DMS79 (cell line): Measurements from ENCODE around the gene EYS.

Experiments
- DNase-seq: peaks from one replicate; lab custom pipeline; 2025; lab: John Stamatoyannopoulos, UW

Gene EYS

DNA sequence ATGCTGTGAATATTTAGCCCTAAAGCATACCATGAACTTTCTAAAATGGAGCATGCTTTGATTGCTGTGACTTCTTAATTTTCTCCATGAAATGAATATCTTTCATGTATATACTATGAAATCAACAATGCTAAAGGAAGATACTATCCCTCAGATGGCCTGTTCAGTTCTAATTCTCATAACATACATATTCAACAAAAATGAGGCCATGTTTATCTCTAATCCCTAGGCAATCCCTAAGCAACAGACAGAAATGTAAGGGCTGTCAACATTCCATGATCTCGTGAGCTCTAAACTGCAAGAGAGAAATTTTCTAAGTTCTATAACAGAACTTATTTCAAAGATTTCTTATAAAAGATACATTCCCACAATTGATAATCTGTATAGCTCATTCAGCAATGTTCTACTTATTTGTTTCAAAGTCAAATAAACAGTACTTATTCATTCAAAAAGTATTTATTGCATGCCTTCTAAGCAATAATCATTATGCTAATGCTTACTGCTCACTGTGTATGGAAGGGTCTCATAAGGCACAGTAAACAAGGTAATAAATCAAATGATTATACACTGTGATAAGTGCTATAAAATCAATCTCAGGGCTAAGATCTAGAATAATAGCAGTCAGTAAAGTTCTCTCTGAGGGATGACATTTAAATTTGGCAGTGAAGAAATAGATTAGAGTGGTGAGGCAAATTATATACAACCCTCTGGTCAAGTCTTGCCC lies 1578.6 kb downstream of the EYS start:
- DNase-seq = no peak

DNA sequence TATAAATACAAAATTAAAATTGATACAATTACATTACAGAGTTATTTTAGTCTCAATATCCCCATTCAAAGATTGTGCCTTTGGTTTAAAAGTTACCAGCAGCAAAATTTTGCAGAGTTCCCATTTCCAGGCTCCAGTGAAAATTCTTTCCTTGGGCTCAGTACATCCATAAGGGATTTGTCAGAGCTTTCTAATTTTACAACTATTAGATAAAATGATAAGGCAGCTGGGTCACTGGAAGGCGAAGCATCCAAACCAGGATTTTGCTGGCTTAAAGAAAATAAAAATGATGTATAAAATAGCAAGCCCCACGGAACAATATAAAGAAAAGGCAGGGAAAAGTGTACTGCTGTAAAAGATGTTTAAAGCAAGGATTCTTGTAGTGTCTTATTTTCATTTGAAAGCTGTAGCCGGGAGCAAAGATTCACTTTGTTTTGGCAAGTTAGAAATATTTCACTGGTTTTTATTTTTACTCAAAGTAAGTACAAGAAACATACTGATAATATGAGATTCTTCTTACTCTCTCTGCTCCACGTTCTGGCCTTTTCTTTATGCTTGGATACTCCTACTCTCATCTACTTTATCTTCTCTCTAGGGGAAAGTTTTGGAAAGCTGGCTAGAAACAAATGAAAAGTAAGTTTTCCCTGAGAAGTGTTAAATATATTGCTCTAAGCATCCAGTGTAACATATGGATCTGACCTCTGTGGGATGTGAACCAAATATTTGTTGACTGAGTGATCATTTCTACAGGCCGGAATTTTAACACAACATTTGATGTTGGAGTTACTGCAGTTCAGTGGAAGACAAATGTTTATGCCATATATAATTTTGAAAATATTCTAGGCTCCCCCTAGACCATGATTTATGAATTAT lies 1583.0 kb downstream of the EYS start:
- no peak for DNase-seq

DNA sequence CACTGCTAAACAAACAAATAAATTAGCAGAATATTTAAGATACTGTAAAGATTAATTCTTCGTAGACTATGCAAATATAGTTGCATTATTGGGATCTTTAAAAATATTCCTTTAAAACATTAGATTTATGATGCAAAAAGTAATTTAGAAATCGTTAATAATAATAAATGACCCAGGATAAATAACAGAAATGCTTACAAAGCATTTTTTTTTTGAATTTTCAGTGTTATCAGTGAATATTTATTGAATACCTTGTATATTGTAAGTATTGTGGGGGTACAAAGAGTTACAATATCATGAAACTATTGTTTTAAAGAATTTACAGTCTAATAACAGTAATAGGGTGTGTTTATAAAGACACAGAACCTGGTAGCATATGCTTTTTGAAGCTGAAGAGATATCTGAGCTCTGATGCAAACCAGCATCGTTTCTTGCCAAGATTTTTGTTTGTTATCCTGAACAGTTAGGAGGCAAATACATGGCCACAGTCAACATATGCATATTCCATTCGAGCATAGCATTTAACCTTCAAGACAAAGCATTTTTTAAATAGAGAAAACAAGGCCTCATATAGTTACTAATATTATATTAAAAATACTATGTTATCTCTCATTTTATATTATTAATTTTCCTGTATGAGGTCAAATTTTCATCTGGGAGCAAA lies 1584.2 kb downstream of the EYS start:
- no peak for DNase-seq

DNA sequence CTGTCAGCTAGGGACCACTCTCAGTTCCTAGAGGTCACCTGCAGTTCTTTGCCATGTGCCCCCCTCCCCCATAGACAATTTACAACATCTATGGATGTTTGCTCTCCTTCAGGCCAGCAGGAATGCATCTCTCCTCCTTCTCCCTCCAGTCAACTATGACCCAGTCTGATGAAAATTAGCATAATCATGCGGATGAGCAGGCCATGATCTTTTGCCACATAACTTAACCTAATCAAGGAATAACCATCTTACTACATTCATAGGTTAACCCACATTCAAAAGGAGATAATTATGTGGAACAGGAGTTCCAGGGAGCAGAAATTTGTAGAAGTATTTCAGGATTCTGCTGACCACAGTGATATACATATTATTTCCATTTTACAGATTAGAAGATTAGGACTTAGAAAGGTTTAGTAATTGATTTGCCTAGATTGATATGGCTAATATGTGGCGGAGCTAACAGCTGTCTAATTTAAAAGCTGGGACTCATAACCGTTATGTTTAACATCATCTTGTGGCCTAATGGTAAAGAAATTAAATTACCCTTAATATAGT lies 1585.9 kb downstream of the EYS start:
- DNase-seq = no peak

DNA sequence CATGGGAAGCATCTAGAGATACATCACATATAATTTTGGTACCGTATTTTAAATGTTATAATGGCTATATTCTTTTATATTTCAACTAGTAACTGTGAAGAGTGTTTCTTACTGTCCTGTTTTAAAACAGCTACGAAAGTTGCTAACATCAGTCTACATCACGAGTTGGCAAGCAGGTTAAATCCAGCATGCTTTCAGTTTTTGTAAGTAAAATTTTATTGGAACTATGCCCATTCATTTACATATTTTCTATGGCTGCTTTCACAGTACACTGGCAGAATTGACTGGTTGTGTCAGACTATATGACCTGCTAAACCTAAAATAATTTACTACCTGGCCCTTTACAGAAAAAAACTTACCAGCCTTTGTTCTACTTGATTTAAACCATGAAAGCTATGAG lies 1593.3 kb downstream of the EYS start:
- no peak for DNase-seq

DNA sequence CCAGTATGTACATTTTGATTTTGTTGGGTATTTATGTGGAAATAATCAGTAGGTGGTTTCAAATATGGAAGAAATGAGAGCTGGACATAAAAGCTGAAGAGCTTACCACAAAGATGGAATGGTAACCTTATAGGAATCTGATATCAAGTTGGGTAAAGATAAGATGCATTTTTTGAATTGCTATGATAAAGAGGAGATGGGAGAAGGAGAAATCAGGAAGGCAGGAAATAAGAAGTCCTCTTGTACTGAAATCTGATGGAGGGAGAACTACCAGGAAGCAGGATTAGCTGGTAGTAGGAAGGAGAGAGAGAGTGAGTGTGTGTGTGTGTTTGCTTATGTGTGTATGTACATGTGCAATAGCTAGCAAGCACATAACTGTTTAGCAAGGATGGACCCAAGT lies 1603.0 kb downstream of the EYS start:
- no peak for DNase-seq

DNA sequence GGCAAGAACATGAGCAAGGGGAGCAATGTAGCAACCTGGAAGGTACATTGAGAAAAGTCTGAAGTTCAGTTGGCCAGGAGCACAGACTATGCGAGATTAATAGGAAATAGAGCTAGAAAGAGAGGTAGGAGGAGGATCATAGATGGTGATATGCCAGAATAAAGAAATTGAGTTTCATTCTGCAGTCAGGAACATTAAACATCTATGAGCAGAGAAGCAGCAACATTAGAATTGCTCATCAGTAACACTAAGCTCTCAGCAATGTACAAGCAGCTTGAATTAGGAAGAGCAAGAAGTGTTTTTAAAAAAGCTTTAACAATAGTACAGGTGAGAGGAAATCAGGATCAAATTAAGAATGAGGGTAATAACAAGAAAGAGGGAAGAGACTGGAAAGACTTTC lies 1603.5 kb downstream of the EYS start:
- no peak for DNase-seq

DNA sequence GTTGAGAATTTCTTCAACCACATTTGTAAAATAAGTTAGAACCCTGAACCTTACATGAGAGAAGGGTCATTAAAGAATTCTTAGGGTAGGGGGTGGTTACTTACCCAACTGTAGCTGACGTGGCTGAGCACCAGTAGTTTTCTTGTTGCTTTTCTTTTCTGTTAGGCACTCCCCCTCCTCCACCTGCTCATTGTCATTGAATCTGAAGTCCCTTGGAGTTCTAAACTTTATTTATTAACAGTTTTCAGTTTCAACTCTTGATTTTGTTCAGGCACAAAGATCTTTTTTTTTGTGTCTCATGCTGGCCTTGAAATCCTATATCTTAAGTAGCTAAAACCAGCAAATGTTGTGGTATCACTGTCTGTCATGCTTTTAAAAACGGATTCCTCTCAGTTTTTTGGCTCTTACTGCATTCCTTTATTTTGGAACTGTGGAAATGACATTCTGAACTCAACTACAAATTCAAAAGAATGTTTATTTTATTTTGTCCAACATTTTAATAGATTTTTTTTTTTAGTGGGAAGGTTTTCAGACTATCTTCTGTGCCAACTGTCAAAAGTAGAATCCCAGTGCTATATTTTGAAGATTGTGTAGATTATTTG lies 1606.2 kb downstream of the EYS start:
- no peak for DNase-seq

DNA sequence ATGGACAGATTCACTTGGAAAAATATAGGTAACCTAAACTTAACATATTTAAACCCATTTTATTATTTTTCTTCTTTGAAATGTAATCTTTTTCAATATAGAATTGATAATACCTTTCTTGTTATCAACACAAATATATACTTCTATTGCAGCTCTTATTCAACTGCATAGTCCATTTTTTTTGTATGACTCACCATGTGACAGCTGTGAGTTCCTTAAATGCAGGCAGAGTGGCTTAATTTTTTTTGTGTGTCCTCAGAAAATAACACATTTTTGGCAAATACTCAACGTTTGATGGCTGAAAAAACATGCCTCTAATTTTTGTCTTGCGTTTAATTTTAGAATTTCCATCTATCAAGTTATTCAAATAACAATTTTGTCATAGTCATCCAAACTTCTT lies 1616.7 kb downstream of the EYS start:
- DNase-seq = no peak

DNA sequence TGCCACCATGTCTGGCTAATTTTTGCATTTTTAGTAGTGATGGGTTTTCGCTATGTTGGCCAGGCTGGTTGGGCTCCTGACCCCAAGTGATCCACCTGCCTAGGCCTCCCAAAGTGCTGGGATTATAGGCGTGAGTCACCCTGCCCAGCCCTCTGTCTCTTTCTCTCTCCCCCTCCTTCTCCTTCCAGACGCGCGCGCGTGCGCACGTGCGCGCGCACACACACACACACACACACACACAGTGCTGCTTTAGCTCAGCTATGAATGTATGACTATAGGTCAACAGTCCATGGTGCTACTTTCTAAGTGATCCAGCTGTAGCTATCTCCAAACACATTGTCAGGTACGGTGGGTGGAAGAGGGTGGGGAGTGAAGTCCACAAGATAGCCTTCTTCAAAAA lies 1621.9 kb downstream of the EYS start:
- DNase-seq = no peak

DNA sequence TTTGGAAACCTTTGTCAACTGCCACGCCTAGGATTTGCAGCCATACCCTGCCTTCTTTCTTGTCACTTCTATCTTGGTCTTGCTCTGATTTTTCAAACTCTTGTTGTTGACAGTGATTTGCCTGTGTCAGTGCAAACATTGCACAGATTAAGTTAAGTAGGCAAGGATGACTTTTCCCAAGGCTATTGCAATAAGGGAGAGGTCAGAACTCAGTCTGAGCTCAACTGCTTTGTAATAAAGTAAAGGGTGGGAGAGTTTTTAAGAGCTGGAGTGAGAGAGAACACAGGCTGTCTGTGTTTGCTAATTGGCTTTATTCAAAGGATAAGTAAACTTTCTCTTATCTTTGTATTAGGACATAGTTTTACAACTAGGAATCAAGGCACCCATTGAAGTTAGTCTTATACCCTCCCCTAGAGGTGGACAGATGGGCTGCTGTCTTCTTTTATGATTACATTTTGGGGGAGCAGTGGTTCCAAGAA lies 1622.8 kb downstream of the EYS start:
- no peak for DNase-seq

DNA sequence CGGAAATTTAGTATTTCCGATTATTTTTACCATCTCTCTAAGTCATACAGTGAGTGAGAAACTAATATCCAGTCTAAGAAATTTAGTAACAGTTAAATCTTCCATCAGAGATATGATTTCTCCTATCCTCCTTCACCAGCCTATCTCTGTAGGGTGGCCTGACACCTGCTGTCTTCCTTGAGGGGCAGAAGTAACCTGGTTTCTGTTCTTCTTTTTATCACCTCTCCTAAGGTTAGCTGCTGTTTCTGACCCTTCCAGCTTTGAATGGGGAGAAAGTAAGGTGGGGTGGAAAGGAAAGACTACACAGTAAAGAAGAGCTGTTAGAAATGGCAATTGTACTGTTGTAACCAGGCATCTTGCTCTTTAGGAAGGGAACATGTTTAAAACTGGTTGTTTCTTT lies 1623.8 kb downstream of the EYS start:
- no peak for DNase-seq

DNA sequence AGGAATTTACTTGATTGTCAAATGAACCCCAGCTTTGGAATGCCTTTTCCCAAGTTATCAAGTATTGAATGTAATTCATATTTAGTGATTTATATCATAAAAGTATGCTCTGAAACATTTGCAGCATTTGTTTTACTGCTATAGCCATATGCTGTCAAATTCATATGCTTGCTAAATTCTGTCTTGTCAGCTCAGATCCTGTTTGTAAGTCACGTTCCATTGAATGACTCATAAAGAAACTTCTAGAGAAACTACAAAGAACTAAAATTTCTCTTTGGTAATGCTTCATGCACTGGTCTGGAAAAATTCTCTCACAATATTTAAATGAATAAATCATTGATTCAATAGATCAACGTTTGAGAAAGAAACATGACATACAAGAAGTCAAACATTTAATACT lies 1625.6 kb downstream of the EYS start:
- no peak for DNase-seq

DNA sequence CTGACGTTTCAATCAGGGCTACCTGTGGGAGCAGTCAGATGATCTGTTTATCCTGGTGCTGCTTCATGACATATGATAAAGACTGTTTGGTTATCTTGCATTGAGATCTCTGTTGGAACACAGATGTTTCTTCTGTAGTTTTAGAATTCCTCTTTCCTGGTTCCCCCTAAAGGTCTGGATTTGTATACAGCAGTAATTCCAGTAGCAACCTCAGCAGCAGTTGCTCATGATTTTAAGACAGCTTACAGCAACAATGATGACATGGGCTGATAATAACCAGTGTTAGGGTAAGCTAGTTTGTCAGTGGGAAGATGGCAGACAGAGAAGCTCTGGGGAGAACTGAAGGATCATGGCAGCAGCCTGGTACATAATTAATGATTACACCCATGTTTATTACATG lies 1632.0 kb downstream of the EYS start:
- no peak for DNase-seq

DNA sequence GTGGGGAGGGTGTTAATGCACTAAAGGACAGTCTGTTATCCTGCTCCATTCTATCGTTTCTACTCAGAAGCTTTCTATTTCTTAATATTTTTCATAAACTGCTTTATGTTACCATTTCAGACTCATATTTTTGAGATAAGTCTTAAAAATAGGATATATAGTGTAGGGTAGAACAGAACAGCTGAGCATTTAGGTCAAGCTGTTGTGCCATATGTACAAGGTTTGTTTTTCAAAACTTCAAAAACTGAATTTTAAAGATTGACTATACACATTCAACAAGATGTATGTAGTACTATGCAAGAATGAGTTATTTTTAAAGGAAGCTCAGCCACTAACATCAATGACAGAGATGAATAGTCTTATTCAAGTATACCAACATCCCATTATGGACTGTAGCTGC lies 1634.3 kb downstream of the EYS start:
- DNase-seq = no peak

DNA sequence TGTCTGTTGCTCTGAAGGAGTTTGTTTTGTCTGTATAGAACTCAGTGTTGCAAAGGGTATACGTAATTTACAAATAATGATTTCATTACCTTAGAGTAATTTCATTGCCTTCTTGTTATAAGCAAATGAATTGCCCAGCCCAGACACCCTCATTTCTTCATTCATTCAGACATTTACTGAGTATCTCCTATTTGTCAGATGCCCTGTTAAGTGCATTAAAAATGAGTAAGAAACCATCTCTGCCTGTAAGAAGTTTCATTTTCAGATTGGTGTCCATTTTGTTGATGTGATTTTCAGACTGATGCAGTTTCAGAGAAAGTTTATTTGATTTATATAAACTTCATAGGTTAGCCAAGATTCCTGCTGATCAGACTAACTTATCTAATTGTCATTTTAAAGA lies 1642.1 kb downstream of the EYS start:
- no peak for DNase-seq

DNA sequence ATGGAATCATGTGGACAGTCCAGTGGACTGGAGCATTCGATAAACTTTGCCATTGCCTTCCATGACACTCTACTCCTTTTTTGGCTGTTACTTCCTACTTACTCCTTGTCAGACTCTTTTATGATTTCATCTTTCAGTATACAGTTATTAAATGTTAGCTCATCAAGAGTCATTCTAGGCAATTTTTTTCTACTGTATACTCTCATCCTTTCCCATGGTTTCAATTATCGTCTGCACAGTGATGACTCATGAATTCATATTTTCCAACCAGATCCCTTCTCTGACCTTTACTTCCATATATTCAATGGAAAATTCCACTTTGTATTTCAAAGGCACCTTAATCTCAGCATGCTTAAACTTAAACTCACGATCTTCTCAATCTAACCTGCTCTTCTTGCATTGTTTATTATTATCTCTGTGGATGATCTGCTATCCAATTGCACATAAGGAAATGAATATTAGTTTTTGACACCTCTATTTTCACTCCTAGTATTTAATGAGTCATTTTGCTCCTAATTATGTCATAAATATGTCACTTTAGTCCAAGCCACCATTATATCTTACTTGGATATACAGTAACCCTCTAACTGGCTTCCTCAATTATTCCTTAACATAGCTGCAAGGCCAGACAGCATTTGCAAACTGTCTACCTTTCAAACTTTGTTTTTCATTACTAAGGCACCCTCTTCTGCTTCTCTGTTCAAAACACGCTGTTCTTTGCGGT lies 1643.9 kb downstream of the EYS start:
- DNase-seq = no peak

DNA sequence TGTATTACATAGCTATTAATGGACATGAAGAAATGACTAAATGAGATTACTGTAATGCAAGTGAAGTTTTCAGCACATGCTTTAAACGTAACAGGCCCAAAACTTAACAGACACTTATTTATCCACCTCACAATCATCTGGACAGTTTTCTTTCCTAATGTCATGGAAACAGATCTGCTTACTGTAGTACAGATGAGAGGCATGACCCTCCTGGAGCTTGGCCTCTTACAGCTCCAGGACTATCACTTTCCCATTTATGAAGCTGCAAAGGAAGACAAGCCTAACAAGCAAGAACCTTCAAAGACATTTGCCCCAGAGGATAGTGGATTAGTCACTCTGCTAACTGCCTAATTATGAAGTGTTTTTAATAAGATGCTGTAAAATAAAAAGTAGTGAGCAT lies 1652.2 kb downstream of the EYS start:
- DNase-seq = no peak

DNA sequence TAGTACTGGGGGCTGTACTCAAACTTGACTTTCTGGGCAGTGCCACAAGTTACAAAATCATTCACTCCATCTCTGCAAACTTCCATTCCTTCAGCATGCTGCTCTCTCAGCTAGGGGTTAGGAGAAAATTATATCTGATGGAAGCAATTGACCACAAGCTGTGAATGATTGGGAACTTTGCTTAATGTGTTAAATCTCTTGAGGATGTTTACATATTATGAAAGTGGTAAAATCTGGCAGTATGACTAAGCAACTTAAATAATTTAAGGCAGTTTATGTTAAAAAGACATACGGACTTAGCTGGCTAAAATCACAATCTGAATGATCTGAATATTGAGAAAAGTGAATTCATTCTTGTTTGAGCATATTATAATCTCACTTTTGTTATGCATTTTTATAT lies 1656.4 kb downstream of the EYS start:
- DNase-seq = no peak

DNA sequence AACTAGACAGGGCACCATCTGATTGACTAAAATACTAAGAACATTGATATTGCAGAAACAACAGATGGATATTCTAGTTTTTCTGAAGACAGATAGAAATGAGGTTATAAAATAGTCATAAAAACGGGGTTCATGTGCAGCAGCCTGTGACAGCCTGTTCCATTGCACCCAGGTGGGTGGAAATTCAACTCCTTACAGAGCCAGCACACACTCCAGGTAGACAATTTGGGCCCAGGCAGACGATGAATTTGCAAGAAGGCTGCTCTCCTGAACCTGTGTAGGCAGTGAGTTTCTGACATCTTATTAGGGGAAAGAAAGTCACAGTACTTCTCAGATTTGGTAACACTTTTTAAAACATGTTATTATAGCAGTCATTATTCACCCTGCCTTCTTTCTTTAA lies 1657.3 kb downstream of the EYS start:
- DNase-seq = no peak

DNA sequence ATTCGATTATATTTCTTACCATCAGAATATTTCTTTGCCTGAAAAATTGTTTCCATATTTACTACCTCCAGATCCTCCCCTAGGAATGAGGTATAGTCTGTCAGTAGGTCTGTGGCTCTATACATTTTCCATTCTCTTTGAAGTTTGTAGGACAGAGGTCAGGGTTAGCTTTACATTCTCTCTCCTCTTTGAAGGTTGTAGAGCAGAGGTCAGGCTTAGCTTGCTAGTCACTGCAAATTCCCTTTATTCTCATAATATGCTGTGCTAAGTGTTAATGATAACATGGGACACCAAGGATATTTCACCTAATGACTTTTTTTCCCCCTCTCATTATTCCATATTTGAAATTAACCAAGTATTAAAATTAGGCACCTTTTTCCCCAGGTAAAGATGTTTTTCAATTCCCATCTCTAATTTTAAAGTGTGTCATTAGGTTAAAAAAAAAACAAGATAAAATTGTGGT lies 1660.2 kb downstream of the EYS start:
- DNase-seq = no peak
